Measurements from ENCODE around the gene CNN3.

Gene CNN3

GRCh38 chr1:94873520-94874351 is 53.2 kb downstream of the CNN3 start:
- H3K9me3 ChIP-seq (ENCODE audit: control insufficient read depth, insufficient read depth, low read depth, low read length): no peaks in the 10 kb centered on the region
- CTCF ChIA-PET: interaction anchor here (0.9 to 2.3 kb wide), 2 partner anchors 20 to 170 kb away, joined by 3 to 11 read pairs; no protein-coding TSS in a partner anchor
- TF ChIP-seq ZNF580 (tag by site-specific recombination; IDR thresholded peaks at IDR 0.05): no peak
- TF ChIP-seq PRDM10 (tag by site-specific recombination; IDR thresholded peaks at IDR 0.05): 0 out of 2 replicates have a peak, but pooled peaks have one; percentile 16
- POLR2A ChIA-PET: interaction anchor here (1.8 kb wide), 1 partner anchor 19 kb away, joined by 4 read pairs; no protein-coding TSS in a partner anchor
- H3K27ac ChIP-seq (ENCODE audit: extremely low read depth, low read depth, low read length): no peak overlapping the region
- no peaks in the 10 kb centered on the region for H3K4me1 ChIP-seq (ENCODE audit: control insufficient read depth, insufficient read depth, low read length)
- H3K4me3 ChIP-seq (ENCODE audit: low read depth, low read length): no peak overlapping the region
- no peaks in the 10 kb centered on the region for H3K36me3 ChIP-seq (ENCODE audit: control insufficient read depth in 2 of 2, insufficient read depth in 1 of 2, low read length in 2 of 2)

GRCh38 chr1:94872771-94873495 is 54.0 kb downstream of the CNN3 start:
- CTCF ChIA-PET: interaction anchor here (0.8 to 2.3 kb wide), 2 partner anchors 10 to 19 kb away, joined by 3 to 11 read pairs; no protein-coding TSS in a partner anchor
- no peak overlapping the region for H3K27ac ChIP-seq (ENCODE audit: extremely low read depth, low read depth, low read length)
- no peaks in the 10 kb centered on the region for H3K4me1 ChIP-seq (ENCODE audit: control insufficient read depth, insufficient read depth, low read length)
- TF ChIP-seq ZNF391 (tag by site-specific recombination; IDR thresholded peaks at IDR 0.05; ENCODE audit: borderline replicate concordance, low read depth) (no peak), PRDM10 (tag by site-specific recombination; IDR thresholded peaks at IDR 0.05) (no peak), YY1 (tag by site-specific recombination; IDR thresholded peaks at IDR 0.05) (no peak)
- no peaks in the 10 kb centered on the region for H3K36me3 ChIP-seq (ENCODE audit: control insufficient read depth in 2 of 2, insufficient read depth in 1 of 2, low read length in 2 of 2)
- no peak overlapping the region for H3K4me3 ChIP-seq (ENCODE audit: low read depth, low read length)
- POLR2A ChIA-PET: interaction anchor here (1.8 kb wide), 1 partner anchor 19 kb away, joined by 4 read pairs; no protein-coding TSS in a partner anchor
- H3K9me3 ChIP-seq (ENCODE audit: control insufficient read depth, insufficient read depth, low read depth, low read length): no peaks in the 10 kb centered on the region

- no peaks in the 10 kb centered on the region for H3K9me3 ChIP-seq (ENCODE audit: control insufficient read depth, insufficient read depth, low read depth, low read length)
- H3K4me1 ChIP-seq (ENCODE audit: control insufficient read depth, insufficient read depth, low read length): peaks cover 3% of the 10 kb centered on the region; the same call in 1 of the 2 replicates
- H3K36me3 ChIP-seq (ENCODE audit: control insufficient read depth in 2 of 2, insufficient read depth in 1 of 2, low read length in 2 of 2): no peaks in the 10 kb centered on the region
- no peak overlapping the region for H3K27ac ChIP-seq (ENCODE audit: extremely low read depth, low read depth, low read length)
- TF ChIP-seq ZNF530 (tag by site-specific recombination; IDR thresholded peaks at IDR 0.05; ENCODE audit: low read depth): no peak
- no peak for TF ChIP-seq ZNF426 (tag by site-specific recombination; IDR thresholded peaks at IDR 0.05)
- no peak for TF ChIP-seq ZNF202 (tag by site-specific recombination; IDR thresholded peaks at IDR 0.05; ENCODE audit: borderline replicate concordance)
- TF ChIP-seq GLIS1 (tag by site-specific recombination; IDR thresholded peaks at IDR 0.05): no peak
- no peak for TF ChIP-seq ZNF292 (tag by site-specific recombination; IDR thresholded peaks at IDR 0.05; ENCODE audit: borderline replicate concordance, low read depth)
- TF ChIP-seq ZBTB20 (tag by site-specific recombination; IDR thresholded peaks at IDR 0.05): no peak
- no peak overlapping the region for H3K4me3 ChIP-seq (ENCODE audit: low read depth, low read length)
- CTCF ChIA-PET: interaction anchor here (2.6 kb wide), 1 partner anchor 17 kb away, joined by 11 read pairs; no protein-coding TSS in a partner anchor
- POLR2A ChIA-PET: no interaction called here
Measured at GRCh38 chr1:94871031-94871430, 55.9 kb downstream of the CNN3 start.

Data from HEK293 (cell line).